Endothelial cell of umbilical vein (primary cell): ENCODE data around the gene CTNNB1. TPM values are rescaled to one million over a fixed set of nuclear protein-coding genes. Genes with fewer than 3 reads are reported as not detected.
A peak's percentile ranks its signal among the peaks of the same experiment; 100 is the strongest.

Experiments used
- BruUV-seq: library from RNA; stranded (reverse); fragments of 400-500 nt; replicated peaks from 2 replicates; lab custom pipeline; 2021; lab: Mats Ljungman, UMichigan
- CTCF ChIA-PET: fragments of 300-600, 350-600 bp; sonication (Branson Sonifier 250); formaldehyde crosslinking; loops from one replicate; lab custom pipeline; 2021; ENCODE audit warnings: antibody characterized with exemption, inconsistent platforms; lab: Charles Lee
- POLR2A ChIA-PET: fragments of 300-600, 350-600 bp; sonication (Branson Sonifier 250); formaldehyde crosslinking; loops from one replicate; lab custom pipeline; 2021; ENCODE audit warnings: antibody characterized with exemption, inconsistent platforms; lab: Charles Lee
- DNase-seq: peaks from one replicate; pipeline ENCODE4 v3.0.0-alpha.2; 2011; ENCODE audit warnings: low read depth, low spot score
- FAIRE-seq: peaks from 2 replicates; lab custom pipeline; 2011; peaks lifted over from hg19 to GRCh38; lab: Jason Lieb, UNC
- H2AFZ ChIP-seq: 2 replicates; pipeline ENCODE4 v1.6.0; 2012; ENCODE audit warnings: low read depth, low read length, control low read depth, inconsistent platforms
- H3K27ac ChIP-seq: 2 replicates; pipeline ENCODE4 v1.5.1; 2011; ENCODE audit warnings: low read depth, mild to moderate bottlenecking, control low read depth, low read length, moderate library complexity; ENCODE audit not compliant: insufficient read depth
- H3K27me3 ChIP-seq, 2 experiments: 2 replicates each; pipeline versions ENCODE4 v1.6.0 to v1.6.1; 2011; ENCODE audit warnings: low read length in 2 of 2, mixed read lengths in 1 of 2; ENCODE audit not compliant: control insufficient read depth in 2 of 2, insufficient read depth in 2 of 2
- H3K36me3 ChIP-seq, 2 experiments: 2 replicates in 1 of 2; 3 replicates in 1 of 2; pipeline ENCODE4 v1.5.1; 2011; ENCODE audit warnings: low read length in 2 of 2, mild to moderate bottlenecking in 1 of 2, moderate library complexity in 1 of 2; ENCODE audit not compliant: control insufficient read depth in 2 of 2, insufficient read depth in 2 of 2; ENCODE audit errors: extremely low read depth in 1 of 2
- H3K4me1 ChIP-seq: 3 replicates; pipeline ENCODE4 v1.5.1; 2011; ENCODE audit warnings: mild to moderate bottlenecking, low read length; ENCODE audit not compliant: control insufficient read depth, insufficient read depth; ENCODE audit errors: extremely low read depth
- H3K4me2 ChIP-seq: 2 replicates; pipeline ENCODE4 v1.6.1; 2011; ENCODE audit warnings: low read length, control low read depth, mixed read lengths; ENCODE audit not compliant: insufficient read depth
- H3K4me3 ChIP-seq, 3 experiments: fragments of 200-600 bp in 1 of 3; sonication (generic), shearing (Covaris generic) in 1 of 3; replicated peaks in 1 of 3; 2 replicates each; pipeline ENCODE4 v1.5.1; 2011 to 2016; ENCODE audit warnings: control low read depth in 3 of 3, low read length in 3 of 3, mild to moderate bottlenecking in 2 of 3, inconsistent platforms in 1 of 3, low read depth in 1 of 3, moderate library complexity in 1 of 3; ENCODE audit not compliant: insufficient read depth in 1 of 3
- H3K79me2 ChIP-seq: 2 replicates; pipeline ENCODE4 v1.6.0; 2012; ENCODE audit warnings: low read length, inconsistent platforms; ENCODE audit not compliant: control insufficient read depth, insufficient read depth
- H3K9ac ChIP-seq: replicated peaks from 2 replicates; pipeline ENCODE3; 2011; ENCODE audit warnings: low read length, control low read depth; ENCODE audit not compliant: insufficient read depth; ENCODE audit errors: extremely low read depth
- H3K9me1 ChIP-seq: replicated peaks from 3 replicates; pipeline ENCODE4 v1.6.0; 2011; ENCODE audit warnings: mild to moderate bottlenecking, low read length; ENCODE audit not compliant: control insufficient read depth, insufficient read depth; ENCODE audit errors: extremely low read depth
- H3K9me3 ChIP-seq: replicated peaks from 2 replicates; pipeline ENCODE4 v1.5.1; 2012; ENCODE audit warnings: low read length, inconsistent platforms; ENCODE audit not compliant: control insufficient read depth, insufficient read depth
- H4K20me1 ChIP-seq: replicated peaks from 2 replicates; pipeline ENCODE3; 2011; ENCODE audit warnings: mild to moderate bottlenecking, low read length; ENCODE audit not compliant: control insufficient read depth, insufficient read depth; ENCODE audit errors: extremely low read depth
- EZH2 ChIP-seq: IDR thresholded peaks from 2 replicates; pipeline ENCODE4 v1.6.1; 2012; ENCODE audit warnings: borderline replicate concordance, low read depth, mild to moderate bottlenecking, moderate library complexity, low read length, inconsistent platforms; ENCODE audit not compliant: severe bottlenecking
- FOS ChIP-seq: IDR thresholded peaks from 2 replicates; pipeline ENCODE4 v1.6.1; 2011; ENCODE audit warnings: mild to moderate bottlenecking, low read length, moderate library complexity, borderline replicate concordance; ENCODE audit not compliant: insufficient read depth
- GATA2 ChIP-seq: IDR thresholded peaks from 2 replicates; pipeline ENCODE4 v1.7.0; 2011; ENCODE audit warnings: low read depth, mild to moderate bottlenecking, moderate library complexity, mixed read lengths, low read length; ENCODE audit not compliant: insufficient read length, insufficient read depth
- JUN ChIP-seq: IDR thresholded peaks from 2 replicates; pipeline ENCODE4 v1.6.1; 2011; ENCODE audit warnings: borderline replicate concordance, low read depth; ENCODE audit not compliant: insufficient read length, insufficient read depth
- POLR2A ChIP-seq: IDR thresholded peaks from 2 replicates; pipeline ENCODE4 v1.6.1; 2012; ENCODE audit warnings: low read depth, mild to moderate bottlenecking, control low read depth, low read length
- POLR2AphosphoS5 ChIP-seq: IDR thresholded peaks from 2 replicates; pipeline ENCODE4 v1.6.1; 2012; ENCODE audit warnings: low read depth, mild to moderate bottlenecking, control low read depth, low read length, moderate library complexity; ENCODE audit not compliant: insufficient read depth
- dilution Hi-C: fragments of 300-500 bp; cut with MboI; formaldehyde crosslinking; loops from one replicate; pipeline ENCODE4 v1.15.0; 2019; ENCODE audit warnings: low sequenced_read_pairs; ENCODE audit not compliant: extremely low pct_ligation_motif_present
- intact Hi-C: fragments of 100-400 bp; cut with micrococcal nuclease; formaldehyde crosslinking; loops from one replicate; pipeline ENCODE4 v1.10.0; 2022
- polyA plus RNA-seq, 4 experiments: library from polyadenylated mRNA; depleted of rRNA in 3 of 4; stranded (reverse) in 3 of 4; unstranded in 1 of 4; fragments of >200 nt; gene quantifications; 2 replicates each; pipeline versions ENCODE4 v1.2.1 to v1.2.3, GENCODE V29; 2011 to 2012; ENCODE audit warnings: missing spikeins in 1 of 4
- total RNA-seq: library from RNA; stranded (reverse); gene quantifications from 2 replicates; pipeline ENCODE4 v1.2.3, GENCODE V29; 2021
- TF ChIP-seq, protein P1 (sequence below): IDR thresholded peaks from 2 replicates; pipeline ENCODE4 v1.6.1; 2011; ENCODE audit not compliant: insufficient read depth, insufficient read length
- TF ChIP-seq, protein P2 (sequence below), 2 donors: IDR thresholded peaks; 1 replicate in 1 of 2; 2 replicates in 1 of 2; pipeline ENCODE4 v1.5.1; 2011; ENCODE audit warnings: low read length in 2 of 2, mild to moderate bottlenecking in 2 of 2, moderate library complexity in 2 of 2, control low read depth in 1 of 2, inconsistent platforms in 1 of 2, low read depth in 1 of 2; ENCODE audit not compliant: insufficient read depth in 1 of 2; ENCODE audit errors: extremely low read depth in 1 of 2

CTNNB1 gene
- total and polyA plus RNA-seq, 2 donors (not counting 3 experiments of a cell fraction or from before 2014, with no cell fraction given), result 513 to 906 TPM

DNA sequence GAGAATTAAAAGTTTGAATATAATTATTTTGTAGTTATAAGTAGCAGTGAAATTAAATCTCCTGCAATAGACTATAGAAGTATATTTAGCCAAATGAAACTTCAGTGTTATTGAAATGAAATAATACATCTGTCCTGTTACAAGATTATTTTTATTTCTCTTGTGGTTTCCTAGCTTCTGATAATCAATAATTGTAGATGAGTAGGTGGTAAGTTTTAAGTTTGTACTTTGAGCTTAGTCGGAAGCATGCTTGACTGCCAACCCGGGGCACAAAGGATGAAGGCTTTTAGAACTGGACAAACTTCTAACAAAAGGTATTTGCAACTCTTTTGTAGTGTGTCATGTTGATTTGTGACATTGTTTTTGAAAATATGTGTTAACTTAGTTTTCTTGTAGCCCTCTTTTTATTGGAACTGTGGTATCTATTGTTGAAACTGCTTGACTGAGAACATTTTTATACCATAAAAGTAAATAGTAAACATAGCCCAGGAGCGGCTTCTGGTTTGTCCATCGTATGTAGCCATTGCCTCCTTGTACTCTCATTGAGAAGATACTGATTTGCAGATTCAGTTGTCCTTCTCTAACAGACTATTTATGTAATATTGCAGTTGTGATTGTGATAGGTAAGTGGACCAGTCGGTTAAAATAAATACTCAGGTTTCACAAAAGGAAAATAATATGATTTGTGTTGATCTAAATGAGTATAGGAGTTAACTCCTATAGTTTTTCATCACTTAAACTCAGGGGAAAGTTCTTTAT lies 2.9 kb downstream of the CTNNB1 start:
- dilution Hi-C loops, result no loop called here
- peak overlapping the region; percentile 83 for H3K9ac ChIP-seq
- peaks cover 0 to 2% of the 10 kb centered on the region in 2 experiments for H3K27me3 ChIP-seq
- intact Hi-C loops, result loop anchor here (2.0 to 10.0 kb wide), 8 partner anchors 29 to 1270 kb away; partner anchors contain the start of genes ULK4 and ZNF621
- POLR2A ChIA-PET, result interaction anchor here (0.6 to 1.4 kb wide), 2 partner anchors 11 kb away, joined by 3 read pairs; no protein-coding TSS in a partner anchor
- no peaks in the 10 kb centered on the region for H3K9me3 ChIP-seq
- DNase-seq, result peak; percentile 47
- CTCF ChIA-PET, result interaction anchor here (0.7 to 1.9 kb wide), 7 partner anchors 11 to 678 kb away, joined by 3 to 5 read pairs (median 3); partner anchors contain the start of gene ZNF621
- no peaks in the 10 kb centered on the region for H3K36me3 ChIP-seq
- H3K4me2 ChIP-seq, result peak overlapping the region; percentile 98
- no peaks in the 10 kb centered on the region for H3K9me1 ChIP-seq
- H3K27ac ChIP-seq, result peak overlapping the region; percentile 50
- no peak overlapping the region for H2AFZ ChIP-seq
- H3K4me3 ChIP-seq, result peak overlapping the region in 2 of 3 experiments; percentile 83 to 90
- H3K4me1 ChIP-seq, result peaks cover 33% of the 10 kb centered on the region
- H4K20me1 ChIP-seq, result peaks cover 38% of the 10 kb centered on the region
- TF ChIP-seq, protein P1, sequence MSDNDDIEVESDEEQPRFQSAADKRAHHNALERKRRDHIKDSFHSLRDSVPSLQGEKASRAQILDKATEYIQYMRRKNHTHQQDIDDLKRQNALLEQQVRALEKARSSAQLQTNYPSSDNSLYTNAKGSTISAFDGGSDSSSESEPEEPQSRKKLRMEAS, result no peak
- no peak for TF ChIP-seq FOS
- no peak for TF ChIP-seq JUN
- TF ChIP-seq POLR2A, result no peak
- no peak for TF ChIP-seq POLR2AphosphoS5
- TF ChIP-seq, protein P2, sequence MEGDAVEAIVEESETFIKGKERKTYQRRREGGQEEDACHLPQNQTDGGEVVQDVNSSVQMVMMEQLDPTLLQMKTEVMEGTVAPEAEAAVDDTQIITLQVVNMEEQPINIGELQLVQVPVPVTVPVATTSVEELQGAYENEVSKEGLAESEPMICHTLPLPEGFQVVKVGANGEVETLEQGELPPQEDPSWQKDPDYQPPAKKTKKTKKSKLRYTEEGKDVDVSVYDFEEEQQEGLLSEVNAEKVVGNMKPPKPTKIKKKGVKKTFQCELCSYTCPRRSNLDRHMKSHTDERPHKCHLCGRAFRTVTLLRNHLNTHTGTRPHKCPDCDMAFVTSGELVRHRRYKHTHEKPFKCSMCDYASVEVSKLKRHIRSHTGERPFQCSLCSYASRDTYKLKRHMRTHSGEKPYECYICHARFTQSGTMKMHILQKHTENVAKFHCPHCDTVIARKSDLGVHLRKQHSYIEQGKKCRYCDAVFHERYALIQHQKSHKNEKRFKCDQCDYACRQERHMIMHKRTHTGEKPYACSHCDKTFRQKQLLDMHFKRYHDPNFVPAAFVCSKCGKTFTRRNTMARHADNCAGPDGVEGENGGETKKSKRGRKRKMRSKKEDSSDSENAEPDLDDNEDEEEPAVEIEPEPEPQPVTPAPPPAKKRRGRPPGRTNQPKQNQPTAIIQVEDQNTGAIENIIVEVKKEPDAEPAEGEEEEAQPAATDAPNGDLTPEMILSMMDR (IDR thresholded peaks at IDR 0.05; ENCODE audit: extremely low read depth in 1 of 2, insufficient read depth in 1 of 2, low read depth in 1 of 2, low read length in 2 of 2), result no peak
- TF ChIP-seq EZH2, result no peak
- TF ChIP-seq GATA2, result no peak
- no peak for FAIRE-seq
- H3K79me2 ChIP-seq, result peaks cover 78% of the 10 kb centered on the region
- BruUV-seq, result no TSS peak
